GM12878 (cell line): ENCODE results near the gene ITSN1. TPM values are rescaled to one million over a fixed set of nuclear protein-coding genes. Genes with fewer than 3 reads are reported as not detected.

Experiments used
- ATAC-seq: fragments of 200-7000 bp; cut with Tn5 transposase; 3 replicates; pipeline ENCODE4 v1.9.1; 2020; ENCODE audit warnings: mild to moderate bottlenecking, moderate library complexity
- BruUV-seq: library from RNA; stranded (reverse); fragments of 400-500 nt; replicated peaks from 2 replicates; lab custom pipeline; 2021; lab: Mats Ljungman, UMichigan
- CTCF ChIA-PET: fragments of 300-600 bp; sonication (Branson Sonifier 250); formaldehyde crosslinking; extraction: SDS; loops from one replicate; lab custom pipeline; 2021; ENCODE audit warnings: inconsistent platforms; lab: Yijun Ruan, JAX
- POLR2A ChIA-PET: fragments of 350-600 bp; formaldehyde crosslinking; extraction: SDS; loops from one replicate; lab custom pipeline; 2021; ENCODE audit warnings: inconsistent platforms; lab: Charles Lee
- RAD21 ChIA-PET: fragments of 300-600 bp; sonication (Branson Sonifier 250); formaldehyde crosslinking; loops from one replicate; lab custom pipeline; 2023; ENCODE audit warnings: antibody characterized with exemption; ENCODE audit not compliant: unreplicated experiment; lab: Charles Lee
- SMC1A ChIA-PET: fragments of 300-600 bp; sonication (Branson Sonifier 250); formaldehyde crosslinking; loops from one replicate; lab custom pipeline; 2023; ENCODE audit not compliant: unreplicated experiment, uncharacterized antibody; lab: Charles Lee
- DNase-seq: peaks from one replicate; pipeline ENCODE4 v3.0.0-alpha.2; 2011; ENCODE audit warnings: low read depth, low spot score
- FAIRE-seq: peaks from 3 replicates; lab custom pipeline; 2011; peaks lifted over from hg19 to GRCh38; lab: Jason Lieb, UNC
- H2AFZ ChIP-seq: 2 replicates; pipeline ENCODE4 v1.6.0; 2011; ENCODE audit warnings: low read depth, low read length, control low read depth; ENCODE audit not compliant: control insufficient read depth
- H3K27ac ChIP-seq: 2 replicates; pipeline ENCODE4 v1.5.1; 2011; ENCODE audit warnings: control low read depth; ENCODE audit not compliant: control insufficient read depth, insufficient read depth
- H3K27me3 ChIP-seq, 2 experiments: replicated peaks in 1 of 2; 2 replicates each; pipeline versions ENCODE4 v1.6.0 to v1.6.1; 2011; ENCODE audit warnings: low read length in 1 of 2; ENCODE audit not compliant: control insufficient read depth in 2 of 2, insufficient read depth in 2 of 2
- H3K36me3 ChIP-seq, 2 experiments: 2 replicates each; pipeline ENCODE4 v1.5.1; 2011; ENCODE audit warnings: low read length in 1 of 2; ENCODE audit not compliant: control insufficient read depth in 2 of 2, insufficient read depth in 2 of 2
- H3K4me1 ChIP-seq: 2 replicates; pipeline ENCODE4 v1.6.1; 2011; ENCODE audit warnings: mild to moderate bottlenecking, low read length, moderate library complexity, mixed read lengths; ENCODE audit not compliant: control insufficient read depth, insufficient read depth
- H3K4me2 ChIP-seq: 2 replicates; pipeline ENCODE4 v1.6.0; 2011; ENCODE audit warnings: control low read depth; ENCODE audit not compliant: control insufficient read depth, insufficient read depth
- H3K4me3 ChIP-seq: fragments of 200-600 bp; sonication (generic); 2 replicates; pipeline ENCODE4 v1.5.1; 2016
- H3K79me2 ChIP-seq: 2 replicates; pipeline ENCODE4 v1.6.0; 2011; ENCODE audit warnings: low read length; ENCODE audit not compliant: control insufficient read depth, insufficient read depth
- H3K9ac ChIP-seq: 2 replicates; pipeline ENCODE4 v1.8.0; 2011; ENCODE audit warnings: low read length, control low read depth, mixed read lengths; ENCODE audit not compliant: control insufficient read depth, insufficient read depth
- H3K9me3 ChIP-seq: replicated peaks from 3 replicates; pipeline ENCODE4 v1.5.1; 2011; ENCODE audit warnings: mild to moderate bottlenecking, low read length; ENCODE audit not compliant: control insufficient read depth, insufficient read depth
- H4K20me1 ChIP-seq: 2 replicates; pipeline ENCODE4 v1.6.0; 2011; ENCODE audit not compliant: control insufficient read depth, insufficient read depth
- CHD1 ChIP-seq: IDR thresholded peaks from 2 replicates; pipeline ENCODE4 v1.6.1; 2012; ENCODE audit warnings: low read depth, low read length, improper control_type of control experiment
- CHD4 ChIP-seq: fragments of 200-600 bp; sonication (generic); IDR thresholded peaks from 2 replicates; pipeline ENCODE4 v1.6.1; 2016; ENCODE audit warnings: mild to moderate bottlenecking
- ETV6 ChIP-seq, 2 experiments: fragments of 450-650 bp in 1 of 2; IDR thresholded peaks in 1 of 2; conservative IDR thresholded peaks in 1 of 2; 2 replicates each; pipeline ENCODE4 v1.6.1; 2014; ENCODE audit warnings: antibody characterized with exemption in 1 of 2, borderline replicate concordance in 1 of 2, low read depth in 1 of 2, mild to moderate bottlenecking in 1 of 2, moderate library complexity in 1 of 2
- MTA2 ChIP-seq: fragments of 450-650 bp; IDR thresholded peaks from 2 replicates; pipeline ENCODE4 v1.6.1; 2016; ENCODE audit warnings: low read depth, mild to moderate bottlenecking, moderate library complexity
- PAX8 ChIP-seq: fragments of 450-650 bp; IDR thresholded peaks from 2 replicates; pipeline ENCODE4 v1.6.1; 2017; ENCODE audit warnings: mild to moderate bottlenecking, moderate library complexity
- SREBF1 ChIP-seq: IDR thresholded peaks from 2 replicates; pipeline ENCODE4 v1.6.1; 2012; ENCODE audit warnings: mild to moderate bottlenecking, low read length
- WGBS: methylation state at CpG from one replicate; pipeline ENCODE4 v1.1.6; 2016; ENCODE audit warnings: low lambda C conversion rate; ENCODE audit not compliant: insufficient replicate concordance, insufficient coverage; ENCODE audit errors: missing lambda C conversion rate; 5-methylcytosine and 5-hydroxymethylcytosine counted together
- in situ Hi-C: fragments of 300-500 bp; cut with MboI; formaldehyde crosslinking; loops from 9 replicates; pipeline ENCODE4 v1.14.3; 2018; ENCODE audit warnings: mixed read lengths
- intact Hi-C: fragments of 100-400 bp; cut with micrococcal nuclease; formaldehyde crosslinking; loops from one replicate; pipeline ENCODE4 v1.14.2; 2022; ENCODE audit not compliant: unreplicated experiment
- polyA plus RNA-seq, 11 experiments: library from polyadenylated mRNA; depleted of rRNA in 4 of 11; unstranded in 6 of 11; stranded (reverse) in 5 of 11; fragments of >200 nt; fragmentation: Nextera tagmentation in 4 of 11; fragmentation: Illumina TruSeq in 1 of 11; extraction: Ambion mirVana in 4 of 11; extraction: Trizol in 1 of 11; gene quantifications; 1 replicate in 1 of 11; 2 replicates in 10 of 11; pipeline versions ENCODE4 v1.2.1 to v1.2.3, GENCODE V29; 2011 to 2016; ENCODE audit warnings: inconsistent platforms in 2 of 11, missing spikeins in 2 of 11, low read depth in 1 of 11
- total RNA-seq, 4 experiments: library from RNA; depleted of rRNA in 3 of 4; stranded (reverse); fragments of >200 nt in 3 of 4; fragmentation: Illumina TruSeq in 1 of 4; extraction: Trizol in 1 of 4; gene quantifications; 2 replicates each; pipeline versions ENCODE4 v1.2.1 to v1.2.3, GENCODE V29; 2013 to 2021

Gene ITSN1
- total and polyA plus RNA-seq, 10 of the 15 experiments (the other 5 are each of a cell fraction or from before 2014, with no cell fraction given) = 0.89 to 10.6 (median 4.8) TPM

GRCh38 chr21:33865176-33865575 lies 222.9 kb downstream of the ITSN1 start:
- POLR2A ChIA-PET = no interaction called here
- SMC1A ChIA-PET = no interaction called here
- FAIRE-seq (no peak), DNase-seq (no peak), ATAC-seq (no peak)
- RAD21 ChIA-PET = no interaction called here
- no peak overlapping the region for H3K4me2 ChIP-seq
- no peak for TF ChIP-seq MTA2
- H3K36me3 ChIP-seq = no peaks in the 10 kb centered on the region
- no peak overlapping the region for H3K9ac ChIP-seq
- H3K9me3 ChIP-seq = no peaks in the 10 kb centered on the region
- no peaks in the 10 kb centered on the region for H4K20me1 ChIP-seq
- H3K4me1 ChIP-seq = no peaks in the 10 kb centered on the region
- no peak overlapping the region for H3K27ac ChIP-seq
- no TSS peak for BruUV-seq
- no peaks in the 10 kb centered on the region for H3K27me3 ChIP-seq
- no peak overlapping the region for H3K4me3 ChIP-seq
- intact Hi-C loops = no loop called here
- H3K79me2 ChIP-seq = no peaks in the 10 kb centered on the region
- CTCF ChIA-PET = no interaction called here
- in situ Hi-C loops = no loop called here
- WGBS = 49% methylated on average over 9 of the region's 9 CpGs
- H2AFZ ChIP-seq = no peak overlapping the region

GRCh38 chr21:33865996-33866575 lies 223.8 kb downstream of the ITSN1 start:
- no peak overlapping the region for H2AFZ ChIP-seq
- no peaks in the 10 kb centered on the region for H3K9me3 ChIP-seq
- in situ Hi-C loops (no loop called here), intact Hi-C loops (no loop called here)
- H3K4me2 ChIP-seq = no peak overlapping the region
- H4K20me1 ChIP-seq = no peaks in the 10 kb centered on the region
- FAIRE-seq (no peak), ATAC-seq (no peak), DNase-seq (no peak)
- H3K9ac ChIP-seq = no peak overlapping the region
- WGBS = 20% methylated on average over 8 of the region's 8 CpGs
- ChIA-PET RAD21 (no interaction called here), CTCF (no interaction called here), SMC1A (no interaction called here), POLR2A (interaction anchor here (0.5 kb wide), 1 partner anchor 12 kb away, joined by 3 read pairs; no protein-coding TSS in a partner anchor)
- H3K4me3 ChIP-seq = no peak overlapping the region
- no peaks in the 10 kb centered on the region for H3K36me3 ChIP-seq
- no peaks in the 10 kb centered on the region for H3K79me2 ChIP-seq
- no peaks in the 10 kb centered on the region for H3K4me1 ChIP-seq
- H3K27ac ChIP-seq = no peak overlapping the region
- BruUV-seq = no TSS peak
- H3K27me3 ChIP-seq = no peaks in the 10 kb centered on the region
- TF ChIP-seq CHD4 (no peak), SREBF1 (no peak), ETV6 (conservative IDR thresholded peaks at IDR 0.05 in 1 of 2, IDR thresholded peaks at IDR 0.05 in 1 of 2; ENCODE audit: borderline replicate concordance in 1 of 2, low read depth in 1 of 2) (no peak), PAX8 (no peak), CHD1 (no peak)
